SK-N-SH treated with all-trans-retinoic acid at 6 μM for 48 hours (cell line): ENCODE data around the gene KLF3.

Experiments used
- ATAC-seq: fragments of 200-7000 bp; cut with Tn5 transposase; 3 replicates; pipeline ENCODE4 v1.9.1; 2020; ENCODE audit warnings: mild to moderate bottlenecking, moderate library complexity
- ARNTL ChIP-seq: fragments of 450-650 bp; formaldehyde crosslinking; IDR thresholded peaks from 2 replicates; pipeline ENCODE4 v1.5.0; 2020; ENCODE audit warnings: low read depth, mild to moderate bottlenecking, moderate library complexity, borderline replicate concordance
- BACH2 ChIP-seq: fragments of 250-450 bp; sonication (Bioruptor Pico); IDR thresholded peaks from 2 replicates; pipeline ENCODE4 v1.9.0; 2021; ENCODE audit warnings: mild to moderate bottlenecking, borderline replicate concordance
- CSDC2 ChIP-seq: fragments of 250-450 bp; sonication (Bioruptor Pico); IDR thresholded peaks from 2 replicates; pipeline ENCODE4 v1.5.0; 2020; ENCODE audit warnings: mild to moderate bottlenecking, moderate library complexity
- ESRRG ChIP-seq: fragments of 250-450 bp; sonication (Bioruptor Pico); IDR thresholded peaks from 2 replicates; pipeline ENCODE4 v1.6.1; 2021; ENCODE audit warnings: mild to moderate bottlenecking
- GLIS3 ChIP-seq: fragments of 250-450 bp; sonication (Bioruptor Pico); IDR thresholded peaks from 2 replicates; pipeline ENCODE4 v1.5.0; 2020; ENCODE audit warnings: mild to moderate bottlenecking, moderate library complexity
- OSR1 ChIP-seq: fragments of 250-450 bp; sonication (Bioruptor Pico); IDR thresholded peaks from 2 replicates; pipeline ENCODE4 v1.8.0; 2022; ENCODE audit warnings: moderate library complexity, mild to moderate bottlenecking, inconsistent platforms
- RARB ChIP-seq: fragments of 250-450 bp; sonication (Bioruptor Pico); IDR thresholded peaks from 2 replicates; pipeline ENCODE4 v1.8.0; 2021; ENCODE audit warnings: mild to moderate bottlenecking, moderate library complexity
- SNAI2 ChIP-seq: fragments of 250-450 bp; sonication (Bioruptor Pico); IDR thresholded peaks from 2 replicates; pipeline ENCODE4 v1.5.0; 2020; ENCODE audit warnings: mild to moderate bottlenecking, moderate library complexity
- TCF4 ChIP-seq: fragments of 250-450 bp; sonication (Bioruptor Pico); IDR thresholded peaks from 2 replicates; pipeline ENCODE4 v1.8.0; 2021; ENCODE audit warnings: mild to moderate bottlenecking, moderate library complexity, borderline replicate concordance
- TOX ChIP-seq: fragments of 250-450 bp; sonication (Bioruptor Pico); IDR thresholded peaks from 2 replicates; pipeline ENCODE4 v1.8.0; 2021; ENCODE audit warnings: mild to moderate bottlenecking, moderate library complexity, borderline replicate concordance
- ZC3H10 ChIP-seq: fragments of 250-450 bp; sonication (Bioruptor Pico); IDR thresholded peaks from 2 replicates; pipeline ENCODE4 v1.5.1; 2021; ENCODE audit warnings: mild to moderate bottlenecking, moderate library complexity
- ZFP30 ChIP-seq: fragments of 450-650 bp; formaldehyde crosslinking; IDR thresholded peaks from 2 replicates; pipeline ENCODE4 v1.5.0; 2022; ENCODE audit warnings: mild to moderate bottlenecking, moderate library complexity
- ZNF565 ChIP-seq: fragments of 450-650 bp; formaldehyde crosslinking; conservative IDR thresholded peaks from 2 replicates; pipeline ENCODE4 v1.5.0; 2020; ENCODE audit warnings: low read depth, mild to moderate bottlenecking, moderate library complexity
- ZNF8 ChIP-seq: fragments of 450-650 bp; formaldehyde crosslinking; IDR thresholded peaks from 2 replicates; pipeline ENCODE4 v1.5.0; 2020; ENCODE audit warnings: mild to moderate bottlenecking, moderate library complexity
- TF ChIP-seq, protein P1 (sequence below): fragments of 250-450 bp; sonication (Bioruptor Pico); IDR thresholded peaks from 2 replicates; pipeline ENCODE4 v1.8.0; 2020; ENCODE audit warnings: mild to moderate bottlenecking, moderate library complexity, borderline replicate concordance
- TF ChIP-seq, protein P2 (sequence below): fragments of 250-450 bp; sonication (Bioruptor Pico); IDR thresholded peaks from 2 replicates; pipeline ENCODE4 v1.5.1; 2020; ENCODE audit warnings: low read depth, mild to moderate bottlenecking, moderate library complexity
- TF ChIP-seq, protein P3 (sequence below): fragments of 250-450 bp; sonication (Bioruptor Pico); IDR thresholded peaks from 2 replicates; pipeline ENCODE4 v1.8.0; 2021; ENCODE audit warnings: low read depth, mild to moderate bottlenecking, moderate library complexity, borderline replicate concordance
- TF ChIP-seq, protein P4 (sequence below): fragments of 250-450 bp; sonication (Bioruptor Pico); IDR thresholded peaks from 2 replicates; pipeline ENCODE4 v1.5.1; 2021; ENCODE audit warnings: mild to moderate bottlenecking, moderate library complexity

The KLF3 gene

DNA sequence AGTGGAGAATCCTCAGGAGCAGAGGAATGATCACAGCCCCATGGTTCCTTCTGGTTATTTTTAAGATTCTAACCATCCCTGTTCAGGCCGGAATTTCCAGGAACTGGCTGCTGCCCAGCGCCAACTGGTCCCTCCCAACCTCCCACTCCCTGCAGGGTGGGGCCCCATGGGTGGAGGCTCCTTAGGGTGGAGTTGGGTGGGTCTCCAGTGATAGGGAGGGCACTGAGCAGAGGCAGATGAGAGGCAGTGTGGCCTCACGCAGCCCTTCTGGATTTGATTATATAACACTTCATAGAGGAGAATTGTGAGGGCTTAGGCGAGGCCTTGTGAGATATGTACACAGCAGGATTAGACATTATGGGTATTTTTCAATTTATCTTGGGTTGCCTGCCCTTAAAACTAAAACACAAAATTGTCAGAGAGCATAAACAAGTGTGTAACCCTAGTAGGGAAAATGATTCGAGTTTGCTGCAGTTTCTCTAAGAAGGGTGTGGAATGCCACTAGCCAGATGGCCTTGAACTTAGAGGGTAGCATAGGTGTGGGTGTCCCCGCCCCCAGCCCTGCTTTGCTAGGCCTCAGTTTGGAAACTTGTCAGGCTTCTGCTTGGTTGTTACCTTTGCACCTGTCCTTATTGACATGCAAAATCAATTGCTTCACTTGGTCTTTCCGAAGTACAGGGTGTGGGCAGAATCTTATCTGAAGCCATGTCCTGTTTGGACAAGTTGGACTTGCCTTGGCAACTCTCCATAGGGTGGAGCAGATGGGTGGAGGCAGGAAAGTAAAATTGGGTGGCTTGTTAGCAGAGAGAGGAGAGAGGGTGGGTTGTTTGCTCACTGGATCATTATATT is 9.4 kb downstream of the KLF3 start:
- ATAC-seq = peak; percentile 56
- no peak for TF ChIP-seq ESRRG (CRISPR knock-in tag)
- no peak for TF ChIP-seq RARB (CRISPR knock-in tag)

DNA sequence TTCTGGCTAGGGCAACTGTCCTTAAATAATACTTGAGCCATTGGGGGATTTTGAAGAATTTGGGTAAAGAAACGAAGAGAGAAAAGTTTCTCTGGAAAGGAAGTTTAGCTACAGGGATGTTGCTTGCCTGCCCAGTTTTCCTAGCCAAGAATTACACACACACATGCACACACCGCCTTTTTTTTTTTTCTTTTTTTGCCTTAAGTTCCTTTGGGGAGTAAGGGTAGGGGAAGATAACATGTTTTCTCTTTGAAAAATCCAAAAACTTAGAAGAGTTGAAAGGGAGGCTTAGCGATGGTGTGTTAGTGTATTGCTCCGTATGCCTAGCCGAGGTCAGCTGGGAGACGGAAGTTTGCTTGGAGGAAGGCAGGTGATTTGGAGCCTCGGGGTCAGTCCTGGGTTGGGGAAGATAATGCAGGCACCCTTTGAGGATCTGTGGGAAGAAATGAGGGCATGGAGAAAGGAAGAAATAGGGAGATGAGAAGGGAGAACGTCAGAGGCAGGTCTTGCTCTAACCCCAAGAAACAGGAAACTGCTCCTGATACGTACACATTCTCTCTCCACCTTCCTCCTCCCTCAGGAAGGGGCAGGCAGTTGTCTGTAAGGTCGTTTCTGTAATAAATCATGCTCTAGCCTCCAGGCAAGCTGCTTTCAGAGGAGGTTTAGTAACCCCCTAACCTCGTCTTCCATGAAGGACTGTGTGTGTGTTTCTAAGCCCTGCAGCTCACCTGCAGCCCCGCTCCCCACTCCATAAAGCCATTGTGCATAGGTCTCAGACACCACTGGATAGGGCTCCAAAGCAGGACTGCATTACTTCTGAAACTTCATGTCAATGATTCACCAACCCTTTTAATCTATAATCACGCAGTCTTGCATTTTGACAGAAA is 10.5 kb downstream of the KLF3 start:
- TF ChIP-seq, protein P1, sequence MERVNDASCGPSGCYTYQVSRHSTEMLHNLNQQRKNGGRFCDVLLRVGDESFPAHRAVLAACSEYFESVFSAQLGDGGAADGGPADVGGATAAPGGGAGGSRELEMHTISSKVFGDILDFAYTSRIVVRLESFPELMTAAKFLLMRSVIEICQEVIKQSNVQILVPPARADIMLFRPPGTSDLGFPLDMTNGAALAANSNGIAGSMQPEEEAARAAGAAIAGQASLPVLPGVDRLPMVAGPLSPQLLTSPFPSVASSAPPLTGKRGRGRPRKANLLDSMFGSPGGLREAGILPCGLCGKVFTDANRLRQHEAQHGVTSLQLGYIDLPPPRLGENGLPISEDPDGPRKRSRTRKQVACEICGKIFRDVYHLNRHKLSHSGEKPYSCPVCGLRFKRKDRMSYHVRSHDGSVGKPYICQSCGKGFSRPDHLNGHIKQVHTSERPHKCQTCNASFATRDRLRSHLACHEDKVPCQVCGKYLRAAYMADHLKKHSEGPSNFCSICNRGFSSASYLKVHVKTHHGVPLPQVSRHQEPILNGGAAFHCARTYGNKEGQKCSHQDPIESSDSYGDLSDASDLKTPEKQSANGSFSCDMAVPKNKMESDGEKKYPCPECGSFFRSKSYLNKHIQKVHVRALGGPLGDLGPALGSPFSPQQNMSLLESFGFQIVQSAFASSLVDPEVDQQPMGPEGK (CRISPR knock-in tag) = no peak
- TF ChIP-seq SNAI2 = no peak
- TF ChIP-seq GLIS3 (CRISPR knock-in tag) = no peak
- TF ChIP-seq TCF4 (CRISPR knock-in tag) = no peak
- ATAC-seq = peak; percentile 21

DNA sequence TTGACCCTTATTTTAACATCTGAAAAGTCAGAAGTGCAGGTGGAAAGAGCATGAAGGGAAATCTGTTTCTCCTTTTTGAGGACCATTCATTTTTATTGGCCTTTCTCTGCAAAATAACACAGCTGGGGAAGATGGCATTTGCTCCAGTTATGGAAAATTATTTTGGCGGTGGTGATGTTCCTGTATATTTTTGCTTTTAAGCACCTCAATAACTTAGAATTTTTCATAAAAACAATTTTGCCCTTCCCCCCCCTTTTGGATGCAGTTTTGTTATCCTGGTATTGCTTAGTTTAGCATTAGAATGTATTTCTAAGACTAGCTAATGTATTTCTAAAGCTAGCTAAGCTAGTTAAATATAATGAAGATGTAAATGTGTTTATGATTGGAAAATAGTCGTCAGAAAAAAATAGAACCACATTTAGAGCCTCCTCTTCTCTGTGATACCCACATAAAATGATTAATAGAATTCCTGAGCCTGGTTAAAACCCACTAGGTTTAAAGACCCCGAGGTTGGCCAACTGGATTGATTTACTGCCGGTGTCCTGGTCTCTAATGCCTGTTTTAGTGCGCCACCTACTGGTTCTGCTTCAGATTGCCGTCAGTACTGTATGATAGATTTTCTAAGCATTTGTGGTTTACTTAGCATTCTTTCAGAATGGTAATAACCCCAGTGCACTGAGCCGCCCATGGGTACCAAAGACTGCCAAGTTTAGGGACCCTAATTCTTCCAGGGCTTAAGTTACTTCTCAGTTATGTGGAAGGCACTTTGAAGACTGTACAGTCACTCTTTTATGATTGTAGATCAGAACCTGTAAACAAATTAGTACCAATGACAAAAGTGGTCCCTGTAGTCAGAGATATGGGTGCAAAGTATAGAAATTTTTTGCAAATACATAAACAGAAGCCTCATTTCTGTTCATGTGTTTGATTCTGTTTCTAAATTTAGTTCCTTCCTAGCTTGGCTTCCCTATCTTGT is 11.4 kb downstream of the KLF3 start:
- TF ChIP-seq, protein P2, sequence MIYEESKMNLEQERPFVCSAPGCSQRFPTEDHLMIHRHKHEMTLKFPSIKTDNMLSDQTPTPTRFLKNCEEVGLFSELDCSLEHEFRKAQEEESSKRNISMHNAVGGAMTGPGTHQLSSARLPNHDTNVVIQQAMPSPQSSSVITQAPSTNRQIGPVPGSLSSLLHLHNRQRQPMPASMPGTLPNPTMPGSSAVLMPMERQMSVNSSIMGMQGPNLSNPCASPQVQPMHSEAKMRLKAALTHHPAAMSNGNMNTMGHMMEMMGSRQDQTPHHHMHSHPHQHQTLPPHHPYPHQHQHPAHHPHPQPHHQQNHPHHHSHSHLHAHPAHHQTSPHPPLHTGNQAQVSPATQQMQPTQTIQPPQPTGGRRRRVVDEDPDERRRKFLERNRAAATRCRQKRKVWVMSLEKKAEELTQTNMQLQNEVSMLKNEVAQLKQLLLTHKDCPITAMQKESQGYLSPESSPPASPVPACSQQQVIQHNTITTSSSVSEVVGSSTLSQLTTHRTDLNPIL = no peak
- TF ChIP-seq GLIS3 (CRISPR knock-in tag) (no peak), BACH2 (CRISPR knock-in tag) (no peak), SNAI2 (no peak), ARNTL (CRISPR knock-in tag) (no peak), CSDC2 (CRISPR knock-in tag) (no peak), OSR1 (CRISPR knock-in tag) (no peak), ZFP30 (CRISPR knock-in tag) (no peak), ESRRG (CRISPR knock-in tag) (no peak), TOX (CRISPR knock-in tag) (no peak), ZC3H10 (CRISPR knock-in tag) (no peak), ZNF565 (CRISPR knock-in tag) (no peak), TCF4 (CRISPR knock-in tag) (no peak), ZNF8 (no peak)
- TF ChIP-seq, protein P3, sequence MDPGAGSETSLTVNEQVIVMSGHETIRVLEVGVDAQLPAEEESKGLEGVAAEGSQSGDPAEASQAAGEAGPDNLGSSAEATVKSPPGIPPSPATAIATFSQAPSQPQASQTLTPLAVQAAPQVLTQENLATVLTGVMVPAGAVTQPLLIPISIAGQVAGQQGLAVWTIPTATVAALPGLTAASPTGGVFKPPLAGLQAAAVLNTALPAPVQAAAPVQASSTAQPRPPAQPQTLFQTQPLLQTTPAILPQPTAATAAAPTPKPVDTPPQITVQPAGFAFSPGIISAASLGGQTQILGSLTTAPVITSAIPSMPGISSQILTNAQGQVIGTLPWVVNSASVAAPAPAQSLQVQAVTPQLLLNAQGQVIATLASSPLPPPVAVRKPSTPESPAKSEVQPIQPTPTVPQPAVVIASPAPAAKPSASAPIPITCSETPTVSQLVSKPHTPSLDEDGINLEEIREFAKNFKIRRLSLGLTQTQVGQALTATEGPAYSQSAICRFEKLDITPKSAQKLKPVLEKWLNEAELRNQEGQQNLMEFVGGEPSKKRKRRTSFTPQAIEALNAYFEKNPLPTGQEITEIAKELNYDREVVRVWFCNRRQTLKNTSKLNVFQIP (CRISPR knock-in tag) = no peak
- TF ChIP-seq, protein P1 (CRISPR knock-in tag) = no peak
- TF ChIP-seq, protein P4, sequence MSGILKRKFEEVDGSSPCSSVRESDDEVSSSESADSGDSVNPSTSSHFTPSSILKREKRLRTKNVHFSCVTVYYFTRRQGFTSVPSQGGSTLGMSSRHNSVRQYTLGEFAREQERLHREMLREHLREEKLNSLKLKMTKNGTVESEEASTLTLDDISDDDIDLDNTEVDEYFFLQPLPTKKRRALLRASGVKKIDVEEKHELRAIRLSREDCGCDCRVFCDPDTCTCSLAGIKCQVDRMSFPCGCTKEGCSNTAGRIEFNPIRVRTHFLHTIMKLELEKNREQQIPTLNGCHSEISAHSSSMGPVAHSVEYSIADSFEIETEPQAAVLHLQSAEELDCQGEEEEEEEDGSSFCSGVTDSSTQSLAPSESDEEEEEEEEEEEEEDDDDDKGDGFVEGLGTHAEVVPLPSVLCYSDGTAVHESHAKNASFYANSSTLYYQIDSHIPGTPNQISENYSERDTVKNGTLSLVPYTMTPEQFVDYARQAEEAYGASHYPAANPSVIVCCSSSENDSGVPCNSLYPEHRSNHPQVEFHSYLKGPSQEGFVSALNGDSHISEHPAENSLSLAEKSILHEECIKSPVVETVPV = no peak
- ATAC-seq = peak; percentile 77
